ENCODE measurements around the gene MICAL3.
"Not testable (repeated sequence)": the region's sequence is repeated elsewhere in the genome, so short reads cannot be mapped to it uniquely, and the experiment has no call there.

MICAL3 gene

DNA sequence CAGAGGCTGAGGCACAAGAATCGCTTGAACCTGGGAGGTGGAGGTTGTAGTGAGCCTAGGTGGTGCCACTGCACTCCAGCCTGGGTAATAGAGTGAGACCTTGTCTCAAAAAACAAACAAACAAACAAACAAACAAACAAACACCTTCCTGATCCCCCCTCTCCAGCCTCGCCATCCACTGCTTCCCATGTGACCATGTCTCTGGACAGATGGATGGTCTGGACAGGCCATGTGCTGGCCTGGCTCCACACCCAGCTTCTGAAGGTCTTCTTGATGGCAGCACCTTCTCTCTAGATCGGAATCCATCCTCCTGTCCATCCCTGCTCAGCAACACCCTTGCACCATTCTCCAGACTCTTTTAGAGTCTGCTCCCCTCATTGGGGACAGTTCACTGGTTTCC is 42.8 kb upstream of the MICAL3 start:
- Histone ChIP-seq H3K27me3 (replicated peaks) (peaks cover 11% of the 10 kb centered on the region), H3K4me3 (ENCODE audit: low read depth, low read length) (no peak overlapping the region), H3K36me3 (replicated peaks) (no peaks in the 10 kb centered on the region), H3K27ac (no peak overlapping the region)
- DNase-seq: no peak
- in situ Hi-C loops (cut with HindIII; ENCODE audit: low pct_ligation_motif_present, low sequenced_read_pairs): no loop called here
- TF ChIP-seq, protein P1, sequence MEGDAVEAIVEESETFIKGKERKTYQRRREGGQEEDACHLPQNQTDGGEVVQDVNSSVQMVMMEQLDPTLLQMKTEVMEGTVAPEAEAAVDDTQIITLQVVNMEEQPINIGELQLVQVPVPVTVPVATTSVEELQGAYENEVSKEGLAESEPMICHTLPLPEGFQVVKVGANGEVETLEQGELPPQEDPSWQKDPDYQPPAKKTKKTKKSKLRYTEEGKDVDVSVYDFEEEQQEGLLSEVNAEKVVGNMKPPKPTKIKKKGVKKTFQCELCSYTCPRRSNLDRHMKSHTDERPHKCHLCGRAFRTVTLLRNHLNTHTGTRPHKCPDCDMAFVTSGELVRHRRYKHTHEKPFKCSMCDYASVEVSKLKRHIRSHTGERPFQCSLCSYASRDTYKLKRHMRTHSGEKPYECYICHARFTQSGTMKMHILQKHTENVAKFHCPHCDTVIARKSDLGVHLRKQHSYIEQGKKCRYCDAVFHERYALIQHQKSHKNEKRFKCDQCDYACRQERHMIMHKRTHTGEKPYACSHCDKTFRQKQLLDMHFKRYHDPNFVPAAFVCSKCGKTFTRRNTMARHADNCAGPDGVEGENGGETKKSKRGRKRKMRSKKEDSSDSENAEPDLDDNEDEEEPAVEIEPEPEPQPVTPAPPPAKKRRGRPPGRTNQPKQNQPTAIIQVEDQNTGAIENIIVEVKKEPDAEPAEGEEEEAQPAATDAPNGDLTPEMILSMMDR (IDR thresholded peaks at IDR 0.05; ENCODE audit: low read depth, low read length, missing control alignments): no peak

GRCh38 chr22:18066181-18066859 is 42.0 kb upstream of the MICAL3 start:
- TF ChIP-seq, protein P1 (IDR thresholded peaks at IDR 0.05; ENCODE audit: low read depth, low read length, missing control alignments): no peak
- Histone ChIP-seq H3K36me3 (replicated peaks) (no peaks in the 10 kb centered on the region), H3K27me3 (replicated peaks) (peaks cover 11% of the 10 kb centered on the region), H3K27ac (no peak overlapping the region), H3K4me3 (ENCODE audit: low read depth, low read length) (no peak overlapping the region)
- in situ Hi-C loops (cut with HindIII; ENCODE audit: low pct_ligation_motif_present, low sequenced_read_pairs): no loop called here
- DNase-seq: no peak

DNA sequence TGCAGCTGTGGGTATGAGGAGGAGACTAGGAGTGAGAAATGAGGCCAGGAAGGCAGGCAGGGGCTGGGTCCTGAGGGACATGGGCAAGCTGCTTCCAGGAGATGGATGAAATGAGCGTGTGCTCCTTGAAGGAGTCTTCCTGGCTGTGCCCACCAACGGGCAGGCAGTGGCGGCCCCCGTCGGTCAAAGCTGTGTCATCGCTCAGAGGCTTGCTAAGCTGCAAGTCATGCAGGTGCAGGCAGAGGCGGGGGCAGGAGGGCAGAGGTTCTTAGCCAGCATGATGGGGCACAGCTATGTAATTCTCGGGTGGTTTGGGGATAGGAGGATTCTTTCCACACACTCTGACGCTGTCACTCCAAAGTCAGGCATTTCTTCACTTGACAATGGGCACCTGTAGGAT is 40.9 kb upstream of the MICAL3 start:
- Histone ChIP-seq H3K27ac (no peak overlapping the region), H3K36me3 (replicated peaks) (no peaks in the 10 kb centered on the region), H3K4me3 (ENCODE audit: low read depth, low read length) (no peak overlapping the region), H3K27me3 (replicated peaks) (peaks cover 9% of the 10 kb centered on the region)
- TF ChIP-seq, protein P1 (IDR thresholded peaks at IDR 0.05; ENCODE audit: low read depth, low read length, missing control alignments): no peak
- in situ Hi-C loops (cut with HindIII; ENCODE audit: low pct_ligation_motif_present, low sequenced_read_pairs): no loop called here
- DNase-seq: no peak

DNA sequence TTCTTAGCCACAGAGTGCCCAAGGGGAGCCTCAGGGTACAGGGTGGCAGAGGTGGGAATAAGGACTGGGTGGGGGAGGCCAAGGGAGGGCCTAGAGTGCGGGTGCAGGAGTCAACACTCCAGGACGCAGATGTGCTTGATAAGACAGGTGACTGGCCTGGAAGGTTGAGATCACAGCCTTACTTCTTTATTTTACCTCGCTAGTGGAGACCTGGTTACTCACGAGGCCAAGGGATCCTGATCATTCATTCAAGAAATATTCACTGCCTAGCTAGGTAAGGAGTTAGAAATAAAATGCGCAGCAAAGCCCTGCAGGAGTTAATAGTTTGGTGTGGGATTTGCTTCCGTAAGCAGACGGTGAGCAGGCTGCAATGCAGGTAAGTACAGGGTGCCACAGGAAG is 40.3 kb upstream of the MICAL3 start:
- in situ Hi-C loops (cut with HindIII; ENCODE audit: low pct_ligation_motif_present, low sequenced_read_pairs): no loop called here
- DNase-seq: no peak
- H3K4me3 ChIP-seq (ENCODE audit: low read depth, low read length): no peak overlapping the region
- H3K27me3 ChIP-seq (replicated peaks): peaks cover 9% of the 10 kb centered on the region
- no peaks in the 10 kb centered on the region for H3K36me3 ChIP-seq (replicated peaks)
- TF ChIP-seq, protein P1 (IDR thresholded peaks at IDR 0.05; ENCODE audit: low read depth, low read length, missing control alignments): no peak
- H3K27ac ChIP-seq: no peak overlapping the region

DNA sequence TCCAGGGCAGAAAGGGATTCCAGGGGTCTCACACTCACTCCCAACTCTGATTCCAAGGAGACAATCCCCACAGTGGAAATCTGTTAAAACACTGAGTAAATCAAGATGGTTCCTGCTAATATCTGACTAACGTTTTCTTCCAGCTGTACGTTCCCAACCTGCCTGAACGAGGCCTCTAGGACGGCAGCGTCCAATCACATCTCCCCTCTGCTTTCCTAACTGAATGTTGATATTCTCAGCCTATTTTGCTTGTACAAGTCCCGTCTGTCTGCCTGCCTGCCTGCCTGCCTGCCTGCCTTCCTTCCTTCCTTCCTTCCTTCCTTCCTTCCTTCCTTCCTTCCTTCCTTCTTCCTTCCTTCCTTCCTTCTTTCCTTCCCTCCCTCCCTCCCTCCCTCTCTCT is 39.4 kb upstream of the MICAL3 start:
- not testable (repeated sequence) for H3K27ac ChIP-seq

GRCh38 chr22:18063306-18063705 is 38.9 kb upstream of the MICAL3 start:
- H3K36me3 ChIP-seq (replicated peaks): no peaks in the 10 kb centered on the region
- in situ Hi-C loops (cut with HindIII; ENCODE audit: low pct_ligation_motif_present, low sequenced_read_pairs): no loop called here
- no peak overlapping the region for H3K4me3 ChIP-seq (ENCODE audit: low read depth, low read length)
- TF ChIP-seq, protein P1 (IDR thresholded peaks at IDR 0.05; ENCODE audit: low read depth, low read length, missing control alignments): no peak
- H3K27me3 ChIP-seq (replicated peaks): peaks cover 9% of the 10 kb centered on the region
- no peak for DNase-seq
- H3K27ac ChIP-seq: no peak overlapping the region

More for the DNA sequence above, 39.4 kb upstream of the MICAL3 start:
- H3K27me3 ChIP-seq (replicated peaks); DNase-seq; in situ Hi-C loops (cut with HindIII; ENCODE audit: low pct_ligation_motif_present, low sequenced_read_pairs); H3K4me3 ChIP-seq (ENCODE audit: low read depth, low read length); H3K36me3 ChIP-seq (replicated peaks): not testable (repeated sequence)
